ENCODE results near the gene ZDHHC20. TPM values are rescaled to one million over a fixed set of nuclear protein-coding genes. Genes with fewer than 3 reads are reported as not detected.

The ZDHHC20 gene
- 87.5 and 140 TPM in 2 replicates for total RNA-seq

- DNase-seq (ENCODE audit: low read depth), result peak; percentile 27
These were observed at the start of gene ZDHHC20 for GRCh38 chr13:21458813-21459701. Gene ZDHHC20 (minus strand): TSS chr13:21459303. CDS start chr13:21459171, 132 bp downstream.

GRCh38 chr13:21504379-21504778 lies 45.3 kb upstream of the ZDHHC20 start:
- DNase-seq (ENCODE audit: low read depth), result no peak

DNA sequence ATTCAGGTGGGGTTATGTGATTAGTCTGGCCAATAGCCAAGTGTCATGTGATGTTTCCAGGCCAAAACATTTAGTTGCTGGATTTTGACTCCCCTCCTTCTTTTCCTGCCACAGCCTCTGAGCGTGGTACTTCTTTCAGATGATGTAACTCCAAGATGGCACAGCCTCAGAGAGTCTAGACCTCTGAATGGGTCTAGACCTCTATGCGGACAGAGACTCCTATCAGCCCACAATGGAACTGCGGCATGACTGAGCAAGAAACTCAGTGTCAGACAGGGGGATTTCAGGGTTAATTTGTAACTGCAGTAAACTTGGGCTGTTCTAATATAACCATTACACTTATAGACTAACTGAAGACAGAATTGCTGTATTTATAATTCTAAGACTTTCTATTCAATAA lies 42.6 kb upstream of the ZDHHC20 start:
- peak; percentile 53 for DNase-seq (ENCODE audit: low read depth)

DNA sequence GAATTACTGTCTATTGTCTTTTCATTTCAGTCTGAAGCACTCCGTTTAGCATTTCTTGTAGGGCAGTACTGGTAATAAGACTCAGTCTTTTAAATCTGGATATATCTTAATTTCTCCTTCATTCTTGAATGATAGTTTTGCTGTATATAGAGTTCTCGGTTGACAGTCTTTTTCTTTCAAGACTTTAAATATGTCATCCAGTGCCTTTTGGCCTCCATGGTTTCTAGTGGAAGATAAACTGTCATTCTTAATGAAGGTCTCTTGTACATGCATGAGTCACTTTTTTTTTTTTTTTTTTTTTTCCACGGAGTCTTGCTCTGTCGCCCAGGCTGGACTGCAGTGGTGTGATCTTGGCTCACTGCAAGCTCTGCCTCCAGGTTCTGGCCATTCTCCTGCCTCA lies 27.2 kb upstream of the ZDHHC20 start:
- no peak for DNase-seq (ENCODE audit: low read depth)

DNA sequence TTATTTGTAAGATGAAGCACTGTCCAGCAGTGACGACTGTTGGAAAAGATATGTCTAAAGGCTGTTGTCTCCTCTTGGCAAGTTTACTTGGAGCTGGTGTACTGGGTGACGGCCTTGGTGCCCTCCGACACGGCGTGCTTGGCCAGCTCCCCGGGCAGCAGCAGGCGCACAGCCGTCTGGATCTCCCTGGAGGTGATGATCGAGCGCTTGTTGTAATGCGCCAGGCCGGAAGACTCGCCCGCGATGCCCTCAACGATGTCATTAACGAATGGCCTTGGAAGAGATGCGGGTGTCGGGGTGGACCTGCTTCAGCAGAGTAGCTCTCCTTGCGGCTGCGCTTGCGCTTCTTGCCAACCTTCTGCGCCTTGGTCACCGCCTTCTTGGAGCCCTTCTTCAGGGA lies 24.6 kb upstream of the ZDHHC20 start:
- no peak for DNase-seq (ENCODE audit: low read depth)

DNA sequence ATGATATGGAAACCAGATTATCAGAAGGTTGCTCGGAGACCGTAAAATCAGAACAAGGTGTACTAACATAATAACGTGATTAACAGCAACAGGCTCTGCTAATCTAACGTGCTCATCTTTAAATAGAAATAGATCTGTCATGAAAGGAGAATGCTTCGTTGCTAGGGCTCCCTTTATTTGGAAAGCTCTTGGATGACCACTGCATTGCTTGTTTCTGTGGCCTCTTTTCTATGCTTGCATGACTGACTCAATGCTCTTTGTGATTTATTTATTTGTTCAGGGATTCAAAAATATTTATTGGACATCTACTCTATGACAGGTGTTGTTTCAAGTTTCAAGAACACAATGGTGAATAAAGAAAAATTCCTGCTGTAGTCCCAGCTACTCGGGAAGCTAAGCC lies 22.3 kb upstream of the ZDHHC20 start:
- DNase-seq (ENCODE audit: low read depth), result no peak

DNA sequence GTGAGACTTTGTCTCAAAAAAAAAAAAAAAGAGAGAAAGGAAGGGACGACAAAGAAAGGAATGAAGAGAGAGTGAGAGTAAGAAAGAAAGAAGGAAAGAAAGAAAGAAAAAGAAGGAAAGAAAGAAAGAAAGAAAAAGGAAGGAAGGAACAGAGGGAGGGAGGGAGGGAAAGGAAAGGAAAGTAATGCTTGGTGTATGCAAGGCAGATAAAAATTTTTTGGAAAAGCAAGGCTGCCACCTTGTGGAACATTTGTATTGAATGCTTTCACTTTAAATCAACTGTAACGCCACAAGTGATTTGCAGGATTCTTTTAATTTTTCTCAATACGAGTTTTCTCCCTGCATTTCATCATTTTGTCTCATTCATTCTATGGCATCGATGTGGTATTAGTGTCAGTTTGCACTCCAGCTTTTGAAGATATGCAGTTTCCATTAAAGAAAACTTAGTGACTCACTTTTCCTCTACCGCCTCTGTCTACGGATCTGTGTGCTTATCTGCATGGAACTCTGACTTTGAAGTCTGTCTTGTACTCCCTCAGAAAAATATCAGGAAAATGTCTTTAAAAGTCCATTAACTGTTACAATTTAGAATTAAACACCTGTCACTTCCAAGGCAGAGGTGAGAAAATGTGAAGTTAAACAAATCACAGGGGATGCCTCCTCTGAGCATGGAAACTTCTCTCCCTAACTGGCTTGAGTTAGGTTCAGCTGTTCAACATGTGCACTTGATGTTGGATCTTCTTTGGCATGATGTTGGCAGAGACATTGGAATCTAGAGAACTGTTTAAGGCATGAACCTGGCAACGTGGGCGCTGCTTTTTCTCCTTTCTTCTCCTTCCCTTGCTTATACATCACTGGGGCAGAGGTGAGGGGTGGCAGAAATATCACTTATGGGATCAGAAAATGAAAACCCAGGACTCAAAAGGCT lies 20.0 kb upstream of the ZDHHC20 start:
- peak; percentile 81 for DNase-seq (ENCODE audit: low read depth)

GRCh38 chr13:21476893-21477472 lies 17.9 kb upstream of the ZDHHC20 start:
- peak; percentile 70 for DNase-seq (ENCODE audit: low read depth)

DNA sequence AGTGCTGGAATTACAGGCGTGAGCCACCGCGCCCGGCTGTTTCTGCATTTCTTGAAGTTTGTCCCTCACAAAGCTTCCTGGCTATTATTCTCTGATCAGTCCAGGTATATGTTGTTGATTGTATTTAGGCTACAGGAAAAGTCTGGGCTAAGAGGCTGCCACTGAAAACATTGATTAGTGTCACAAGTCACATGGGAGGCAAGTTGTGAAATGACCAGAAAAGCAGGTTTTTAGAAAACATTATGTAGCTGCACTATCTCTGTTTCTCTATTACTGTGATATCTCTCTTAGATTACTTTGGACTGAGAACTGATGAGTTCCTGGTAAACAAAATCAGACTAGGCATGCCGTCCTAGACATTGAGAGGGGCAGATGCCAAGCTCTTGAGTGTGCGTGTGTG lies 16.0 kb upstream of the ZDHHC20 start:
- no peak for DNase-seq (ENCODE audit: low read depth)

DNA sequence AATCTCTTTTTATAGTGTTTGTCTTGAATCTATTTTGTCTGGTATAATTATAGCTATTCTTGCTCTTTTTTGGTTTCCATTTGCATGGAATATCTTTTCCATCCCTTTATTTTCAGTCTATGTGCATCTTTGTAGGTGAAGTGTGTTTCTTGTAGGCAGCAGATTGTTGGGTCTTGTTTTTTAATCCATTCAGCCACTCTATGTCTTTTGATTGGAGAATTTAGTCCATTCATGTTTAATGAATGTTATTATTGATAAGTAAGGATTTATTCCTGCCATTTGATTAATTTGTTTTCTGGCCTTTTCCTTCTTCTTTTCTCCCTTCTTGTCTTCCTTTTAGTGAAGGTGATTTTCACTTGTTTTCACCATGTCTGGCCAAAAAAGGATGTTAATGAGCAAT lies 11.7 kb upstream of the ZDHHC20 start:
- DNase-seq (ENCODE audit: low read depth), result no peak

- DNase-seq (ENCODE audit: low read depth), result no peak
These were observed 7.4 kb upstream of the ZDHHC20 start for GRCh38 chr13:21466527-21466926.

- DNase-seq (ENCODE audit: low read depth), result no peak
These were observed 6.6 kb upstream of the ZDHHC20 start for GRCh38 chr13:21465710-21466160.

GRCh38 chr13:21463424-21463823 lies 4.3 kb upstream of the ZDHHC20 start:
- DNase-seq (ENCODE audit: low read depth), result no peak

- DNase-seq (ENCODE audit: low read depth), result no peak
These were observed 2.0 kb upstream of the ZDHHC20 start for GRCh38 chr13:21461131-21461530.

DNA sequence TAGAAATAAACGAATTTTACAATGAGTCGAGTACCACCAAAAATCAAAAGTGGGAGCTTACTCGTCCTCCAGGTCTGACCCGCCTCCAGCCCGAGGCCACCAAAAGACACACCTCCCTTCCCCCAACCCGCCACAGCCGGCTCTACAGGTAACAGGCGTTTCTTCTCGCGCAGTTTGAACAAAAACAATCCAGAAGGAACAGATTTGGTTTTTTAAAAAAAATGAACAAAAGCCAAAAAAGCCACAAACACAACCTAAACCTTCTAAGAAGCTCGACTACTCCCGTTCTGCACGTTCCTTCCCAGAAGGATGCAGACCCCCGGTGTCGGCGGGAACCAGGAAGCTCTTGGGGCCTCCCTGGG lies 671 bp downstream of the ZDHHC20 start:
- DNase-seq (ENCODE audit: low read depth), result peak; percentile 22

DNA sequence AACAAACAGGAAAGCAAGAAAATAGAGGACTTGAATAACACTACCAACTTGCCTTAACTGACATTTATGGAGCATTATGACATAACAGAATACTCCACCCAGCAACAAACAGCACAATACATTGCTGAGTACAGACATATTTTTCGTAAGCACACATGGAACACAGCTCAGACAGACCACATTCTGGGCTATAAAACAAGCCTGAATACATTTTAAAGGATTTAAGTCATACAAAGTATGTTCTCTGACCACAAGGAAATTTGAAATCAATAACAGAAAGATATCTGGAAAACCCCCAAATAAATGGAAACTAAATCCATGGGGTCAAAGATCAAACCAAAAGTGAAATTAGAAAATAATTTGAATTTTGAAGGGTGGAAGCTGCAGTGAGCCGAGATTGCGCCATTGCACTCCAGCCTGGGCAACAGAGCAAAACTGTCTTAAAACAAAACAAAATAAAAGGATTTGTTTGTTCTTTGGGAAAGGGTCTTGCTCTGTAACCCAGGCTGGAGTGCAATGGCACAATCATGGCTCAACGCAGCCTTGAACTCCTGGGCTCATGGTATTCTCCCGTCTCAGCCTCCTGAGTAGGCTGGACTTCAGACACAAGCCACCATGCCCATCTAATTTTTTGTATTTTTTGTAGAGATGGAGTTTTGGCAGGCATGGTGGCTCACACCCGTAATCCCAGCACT lies 5.6 kb downstream of the ZDHHC20 start:
- no peak for DNase-seq (ENCODE audit: low read depth)

DNA sequence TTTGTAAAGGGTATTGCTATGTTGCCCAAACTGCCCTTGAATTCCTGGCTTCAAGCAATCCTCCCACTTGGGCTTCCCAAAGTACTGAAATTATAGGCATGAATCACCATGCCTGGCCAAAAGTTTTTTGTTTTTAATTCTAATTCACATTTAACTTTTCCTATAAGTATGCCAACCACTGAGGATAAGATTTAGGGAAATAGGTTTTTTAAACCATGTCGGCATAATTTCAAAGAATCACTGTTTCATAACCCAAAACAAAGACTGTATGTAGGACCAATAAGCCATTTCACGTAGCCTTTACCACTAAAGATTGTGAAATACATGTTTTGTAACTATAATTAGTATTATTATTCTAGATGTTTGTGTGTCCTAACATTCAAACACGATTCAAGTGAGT lies 8.2 kb downstream of the ZDHHC20 start:
- DNase-seq (ENCODE audit: low read depth), result no peak

DNA sequence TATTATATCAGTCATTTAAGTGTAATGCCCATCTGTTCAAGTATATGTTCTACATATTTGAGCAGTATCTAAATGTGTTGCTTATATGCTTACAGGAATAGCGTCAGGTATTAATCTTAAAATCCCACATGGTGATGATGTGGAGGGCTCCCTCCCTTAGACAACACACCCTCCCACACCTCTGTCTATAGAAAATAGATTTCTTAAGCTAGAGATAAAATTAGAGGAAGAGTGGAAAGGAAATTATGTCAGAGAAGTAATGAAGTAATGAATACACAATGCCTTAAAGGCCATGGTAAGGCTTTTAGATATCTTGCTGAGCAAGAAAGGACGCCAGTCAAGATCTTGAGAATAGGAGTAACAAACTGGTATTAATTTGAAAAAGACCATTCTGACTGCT lies 12.4 kb downstream of the ZDHHC20 start:
- no peak for DNase-seq (ENCODE audit: low read depth)

DNA sequence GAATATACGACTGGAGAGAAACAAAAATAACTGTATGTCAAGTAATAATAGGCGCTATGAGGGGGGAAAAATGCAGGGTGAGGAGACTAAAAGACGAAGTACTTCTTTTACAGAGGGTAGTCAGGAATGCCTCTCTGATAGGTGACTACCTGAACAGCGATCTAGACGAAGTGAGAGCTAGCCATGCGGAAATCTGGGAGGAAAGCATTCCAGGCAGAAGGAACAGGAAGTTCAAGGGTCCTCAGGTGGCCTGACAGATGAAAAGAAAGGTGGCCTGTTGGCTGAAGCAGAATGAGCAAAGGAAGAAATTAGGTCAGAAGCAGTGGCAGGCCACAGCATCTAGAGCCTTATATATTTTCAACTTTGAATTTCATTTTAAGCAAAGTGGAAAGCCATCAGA lies 13.3 kb downstream of the ZDHHC20 start:
- DNase-seq (ENCODE audit: low read depth), result no peak

GRCh38 chr13:21443171-21443570 lies 15.9 kb downstream of the ZDHHC20 start:
- DNase-seq (ENCODE audit: low read depth), result no peak

GRCh38 chr13:21436582-21436981 lies 22.5 kb downstream of the ZDHHC20 start:
- no peak for DNase-seq (ENCODE audit: low read depth)

- peak; percentile 97 for DNase-seq (ENCODE audit: low read depth)
These were observed 23.4 kb downstream of the ZDHHC20 start for GRCh38 chr13:21435687-21436151.
